ENCODE results near the gene SENP6.

- TF ChIP-seq CTCF (IDR thresholded peaks at IDR 0.05) (no peak), POLR2A (IDR thresholded peaks at IDR 0.05) (no peak)
These were observed 19.0 kb downstream of the SENP6 start for GRCh38 chr6:75620381-75621304.
